HCT116 (cell line): ENCODE measurements around the gene COPB1.

Source experiments
- ATF3 ChIP-seq: IDR thresholded peaks from 2 replicates; pipeline ENCODE4 v1.6.1; 2012
- CTCF ChIP-seq, 3 experiments: fragments of 200-600 bp in 1 of 3; sonication (generic) in 1 of 3; IDR thresholded peaks in 2 of 3; conservative IDR thresholded peaks in 1 of 3; 2 replicates each; pipeline ENCODE4 v1.5.1; 2012 to 2017; ENCODE audit warnings: low read depth in 2 of 3, low read length in 2 of 3, antibody characterized with exemption in 1 of 3, borderline replicate concordance in 1 of 3, control low read depth in 1 of 3, mild to moderate bottlenecking in 1 of 3, mixed read lengths in 1 of 3, mixed run types in 1 of 3, moderate library complexity in 1 of 3; ENCODE audit not compliant: insufficient read depth in 1 of 3
- EZH2 ChIP-seq: fragments of 200-600 bp; sonication (generic); IDR thresholded peaks from 2 replicates; pipeline ENCODE4 v1.6.1; 2017; ENCODE audit warnings: antibody characterized with exemption, mixed run types
- EZH2phosphoT487 ChIP-seq: fragments of 200-600 bp; IDR thresholded peaks from 2 replicates; pipeline ENCODE4 v1.6.1; 2018; ENCODE audit warnings: antibody characterized with exemption, borderline replicate concordance
- JUND ChIP-seq: IDR thresholded peaks from 2 replicates; pipeline ENCODE4 v1.6.1; 2012
- POLR2A ChIP-seq: IDR thresholded peaks from 2 replicates; pipeline ENCODE4 v1.7.0; 2011; ENCODE audit warnings: borderline replicate concordance; ENCODE audit not compliant: insufficient read depth, insufficient read length; ENCODE audit errors: extremely low read depth
- POLR2AphosphoS5 ChIP-seq: IDR thresholded peaks from 2 replicates; pipeline ENCODE4 v1.6.1; 2011; ENCODE audit warnings: mild to moderate bottlenecking, low read depth, low read length, moderate library complexity
- RAD21 ChIP-seq: IDR thresholded peaks from 2 replicates; pipeline ENCODE4 v1.6.1; 2012; ENCODE audit warnings: low read depth, mild to moderate bottlenecking
- REST ChIP-seq: IDR thresholded peaks from 2 replicates; pipeline ENCODE4 v1.6.1; 2012; ENCODE audit warnings: low read depth
- SIN3A ChIP-seq: IDR thresholded peaks from 2 replicates; pipeline ENCODE4 v1.6.1; 2012; ENCODE audit warnings: low read depth
- TCF7L2 ChIP-seq: IDR thresholded peaks from 2 replicates; pipeline ENCODE4 v1.7.0; 2011; ENCODE audit warnings: borderline replicate concordance, inconsistent platforms; ENCODE audit not compliant: insufficient read depth, insufficient read length; ENCODE audit errors: extremely low read depth
- YY1 ChIP-seq: IDR thresholded peaks from 2 replicates; pipeline ENCODE4 v1.6.1; 2011; ENCODE audit warnings: low read length, low read depth, moderate library complexity, mild to moderate bottlenecking; ENCODE audit not compliant: insufficient replicate concordance; ENCODE audit errors: extremely low read depth
- ZFX ChIP-seq: fragments of 450-650 bp; IDR thresholded peaks from 2 replicates; pipeline ENCODE4 v1.6.1; 2017

GRCh38 chr11:14522801-14523200 is 23.2 kb upstream of the COPB1 start:
- TF ChIP-seq POLR2AphosphoS5 (no peak), EZH2phosphoT487 (no peak), CTCF (IDR thresholded peaks at IDR 0.05 in 2 of 3, conservative IDR thresholded peaks at IDR 0.05 in 1 of 3; ENCODE audit: borderline replicate concordance in 1 of 3, insufficient read depth in 1 of 3, low read depth in 2 of 3, low read length in 2 of 3) (no peak), ZFX (no peak), JUND (no peak), TCF7L2 (no peak), REST (no peak), ATF3 (no peak), YY1 (no peak), EZH2 (no peak), POLR2A (no peak), SIN3A (no peak), RAD21 (no peak)
